Kidney (tissue), 14 donors: ENCODE measurements around the gene LRRC59. TPM values are rescaled to one million over a fixed set of nuclear protein-coding genes. Genes with fewer than 3 reads are reported as not detected.
"Not testable (repeated sequence)": the region's sequence is repeated elsewhere in the genome, so short reads cannot be mapped to it uniquely, and the experiment has no call there.

Experiments
- DNase-seq, 5 donors: peaks; one replicate each; pipeline ENCODE4 v3.0.0-alpha.2; 2013 to 2020
- FAIRE-seq: peaks from 2 replicates; lab custom pipeline; 2012; peaks lifted over from hg19 to GRCh38; lab: Jason Lieb, UNC
- H3K27ac ChIP-seq, 2 donors: one replicate each; pipeline ENCODE4 v1.7.0; 2013; ENCODE audit warnings: low read depth in 2 of 2, low read length in 2 of 2, inconsistent platforms in 1 of 2
- H3K27me3 ChIP-seq: one replicate; pipeline ENCODE4 v1.7.1; 2013; ENCODE audit warnings: low read length, inconsistent platforms; ENCODE audit not compliant: control insufficient read depth, insufficient read depth
- H3K36me3 ChIP-seq, 3 donors: one replicate each; pipeline versions ENCODE4 v1.7.0 to v1.7.1; 2013; ENCODE audit warnings: low read length in 3 of 3, control low read depth in 1 of 3, inconsistent platforms in 1 of 3; ENCODE audit not compliant: insufficient read depth in 3 of 3, control insufficient read depth in 2 of 3
- H3K4me1 ChIP-seq, 3 donors: one replicate each; pipeline versions ENCODE4 v1.7.0 to v1.7.1; 2013; ENCODE audit warnings: low read length in 3 of 3, inconsistent platforms in 1 of 3, low read depth in 1 of 3; ENCODE audit not compliant: control insufficient read depth in 2 of 3, insufficient read depth in 2 of 3
- H3K4me3 ChIP-seq, 3 donors: one replicate each; pipeline versions ENCODE4 v1.7.0 to v1.8.1; 2013; ENCODE audit warnings: low read length in 3 of 3, control low read depth in 1 of 3, inconsistent platforms in 1 of 3
- H3K9ac ChIP-seq, 3 donors: one replicate each; pipeline versions ENCODE4 v1.7.0 to v1.7.1; 2013; ENCODE audit warnings: low read length in 3 of 3, control low read depth in 1 of 3, inconsistent platforms in 1 of 3
- H3K9me3 ChIP-seq, 3 donors: one replicate each; pipeline versions ENCODE4 v1.7.0 to v1.7.1; 2013; ENCODE audit warnings: low read length in 3 of 3, control low read depth in 1 of 3, inconsistent platforms in 1 of 3; ENCODE audit not compliant: control insufficient read depth in 2 of 3, insufficient read depth in 1 of 3
- CTCF ChIP-seq: IDR thresholded peaks from 3 replicates; pipeline ENCODE4 v1.5.1; 2012; ENCODE audit warnings: mild to moderate bottlenecking, moderate library complexity, borderline replicate concordance; ENCODE audit not compliant: insufficient read depth; ENCODE audit errors: extremely low read depth
- intact Hi-C: fragments of 100-400 bp; cut with DNase I; formaldehyde crosslinking; loops from one replicate; pipeline ENCODE4 v1.11.1; 2022
- polyA plus RNA-seq: library from polyadenylated mRNA; stranded (reverse); fragments of 350-450 nt; fragmentation: Illumina TruSeq; extraction: RNeasy Lipid Tissue Mini Kit (QIAGEN cat#74804); gene quantifications from one replicate; pipeline ENCODE4 v1.2.3, GENCODE V29; 2014; ENCODE audit warnings: low read depth, low replicate concordance; ENCODE audit not compliant: insufficient read depth
- total RNA-seq: library from RNA; stranded (reverse); fragmentation: NEBNext Ultra II Directional; extraction: Animal tissue kit (Norgen Biotek cat#: 25700); gene quantifications from one replicate; pipeline ENCODE4 v1.2.1, GENCODE V29; 2021
- donor health status: control.
- donor health status: control.
- donor health status: control.
- donor health status: control.
- donor health status: control.
- donor health status: DM: yes; HTN: yes; CAD: no.
- donor health status: Normal renal cell carcinoma (clear cell type).

LRRC59 gene
- total and polyA plus RNA-seq, 2 donors from 2014 or later: 37.0 to 61.7 TPM

DNA sequence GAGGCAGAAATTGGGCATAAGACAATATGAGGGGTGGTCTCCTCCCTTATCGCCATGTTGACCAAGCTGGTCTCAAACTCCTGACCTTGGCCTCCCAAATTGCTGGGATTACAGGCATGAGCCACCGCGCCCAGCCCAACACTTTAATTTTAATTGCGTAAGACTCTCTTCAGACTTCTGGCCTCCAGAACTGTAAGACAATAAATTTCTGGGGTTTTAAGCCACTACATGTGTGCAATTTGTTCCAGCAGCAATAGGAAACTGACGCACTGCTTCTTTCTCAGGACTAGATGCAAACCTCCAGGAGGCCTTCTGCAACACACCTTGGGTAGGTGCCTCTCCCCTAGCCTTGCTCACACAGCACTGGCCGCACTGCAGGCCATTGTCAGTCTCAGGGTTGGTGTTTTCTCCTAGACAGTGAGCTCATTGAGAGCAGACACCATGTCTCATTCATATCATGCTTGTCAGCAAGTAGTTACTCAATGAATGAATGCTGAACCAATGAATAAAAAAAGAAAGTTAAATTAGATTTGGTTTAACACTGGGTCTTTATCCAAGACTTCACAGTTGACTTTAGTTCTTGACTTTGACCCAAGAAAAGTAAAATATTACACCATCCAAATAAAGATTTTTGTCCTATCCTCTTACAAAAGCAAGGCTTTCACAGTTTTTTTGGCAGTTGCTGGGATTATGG lies 23.2 kb upstream of the LRRC59 start:
- H3K36me3 ChIP-seq: no peaks in the 10 kb centered on the region
- TF ChIP-seq CTCF: no peak
- FAIRE-seq (no peak), DNase-seq (no peak)
- intact Hi-C loops: no loop called here
- no peak overlapping the region for H3K9ac ChIP-seq
- no peaks in the 10 kb centered on the region for H3K9me3 ChIP-seq
- peak overlapping the region; percentile 67 to 73 for H3K27ac ChIP-seq
- peak overlapping the region in 1 of 3 donors; percentile 48 for H3K4me3 ChIP-seq
- H3K4me1 ChIP-seq: peaks cover 0 to 7% (median 6%) of the 10 kb centered on the region in 3 donors
- no peaks in the 10 kb centered on the region for H3K27me3 ChIP-seq

DNA sequence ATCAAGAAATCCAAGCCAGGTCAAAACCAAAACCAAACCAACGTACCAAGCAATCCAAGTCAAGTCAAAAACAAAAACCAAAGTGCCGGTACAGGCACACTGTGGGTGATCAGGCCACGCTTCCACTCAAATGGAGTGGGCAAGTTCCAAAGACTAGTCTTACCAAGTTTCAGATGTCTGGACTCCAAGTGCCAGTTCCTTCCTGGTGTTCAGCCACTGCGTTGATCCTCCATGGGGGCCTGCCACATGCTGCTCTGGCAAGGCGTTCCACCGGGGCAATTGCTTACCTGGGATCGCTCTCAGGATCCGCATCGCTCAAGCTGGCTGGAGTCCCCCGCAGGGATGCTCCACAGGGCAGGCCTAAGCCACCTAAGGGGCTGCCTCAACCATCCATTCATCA lies 22.3 kb upstream of the LRRC59 start:
- H3K27me3 ChIP-seq, intact Hi-C loops, H3K27ac ChIP-seq, H3K36me3 ChIP-seq, DNase-seq, H3K9ac ChIP-seq, FAIRE-seq, H3K4me3 ChIP-seq, H3K9me3 ChIP-seq, H3K4me1 ChIP-seq: not testable (repeated sequence)

- DNase-seq (no peak), FAIRE-seq (no peak)
- H3K4me1 ChIP-seq: no peaks in the 10 kb centered on the region
- H3K9ac ChIP-seq: no peak overlapping the region
- no peaks in the 10 kb centered on the region for H3K9me3 ChIP-seq
- H3K27ac ChIP-seq: no peak overlapping the region
- no peaks in the 10 kb centered on the region for H3K36me3 ChIP-seq
- no peak for TF ChIP-seq CTCF
- no peak overlapping the region for H3K4me3 ChIP-seq
- no peaks in the 10 kb centered on the region for H3K27me3 ChIP-seq
- intact Hi-C loops: no loop called here
Measured at GRCh38 chr17:50414808-50415207, 17.5 kb upstream of the LRRC59 start.

- intact Hi-C loops: no loop called here
- Histone ChIP-seq H3K9ac (no peak overlapping the region), H3K4me1 (no peaks in the 10 kb centered on the region), H3K36me3 (no peaks in the 10 kb centered on the region), H3K27ac (no peak overlapping the region), H3K9me3 (no peaks in the 10 kb centered on the region), H3K27me3 (no peaks in the 10 kb centered on the region), H3K4me3 (no peak overlapping the region)
- DNase-seq (no peak), FAIRE-seq (no peak)
- no peak for TF ChIP-seq CTCF
Measured at GRCh38 chr17:50412188-50412732, 14.9 kb upstream of the LRRC59 start.
